ENCODE data around the gene ADGRL3.

Gene ADGRL3

GRCh38 chr4:61911313-61911756, 711.2 kb downstream of the ADGRL3 start:
- no peak for TF ChIP-seq CTCF (IDR thresholded peaks at IDR 0.05; ENCODE audit: low read depth, low read length, missing control alignments)
- no peak for DNase-seq (ENCODE audit: low read depth)

GRCh38 chr4:61913619-61914018, 713.5 kb downstream of the ADGRL3 start:
- H3K4me3 ChIP-seq (ENCODE audit: low read depth, low read length), result no peak overlapping the region
- no peak for DNase-seq (ENCODE audit: low read depth)
- TF ChIP-seq CTCF (IDR thresholded peaks at IDR 0.05; ENCODE audit: low read depth, low read length, missing control alignments), result no peak

More at GRCh38 chr4:61911313-61911756, 711.2 kb downstream of the ADGRL3 start:
- no peak overlapping the region for H3K4me3 ChIP-seq (ENCODE audit: low read depth, low read length)

- TF ChIP-seq CTCF (IDR thresholded peaks at IDR 0.05; ENCODE audit: low read depth, low read length, missing control alignments), result no peak
- H3K4me3 ChIP-seq (ENCODE audit: low read depth, low read length), result no peak overlapping the region
- no peak for DNase-seq (ENCODE audit: low read depth)
Measured at GRCh38 chr4:61915501-61915900, 715.4 kb downstream of the ADGRL3 start.

GRCh38 chr4:61918507-61918906, 718.4 kb downstream of the ADGRL3 start:
- no peak overlapping the region for H3K4me3 ChIP-seq (ENCODE audit: low read depth, low read length)
- no peak for TF ChIP-seq CTCF (IDR thresholded peaks at IDR 0.05; ENCODE audit: low read depth, low read length, missing control alignments)
- no peak for DNase-seq (ENCODE audit: low read depth)

GRCh38 chr4:61918987-61919386, 718.9 kb downstream of the ADGRL3 start:
- no peak for DNase-seq (ENCODE audit: low read depth)
- no peak for TF ChIP-seq CTCF (IDR thresholded peaks at IDR 0.05; ENCODE audit: low read depth, low read length, missing control alignments)
- no peak overlapping the region for H3K4me3 ChIP-seq (ENCODE audit: low read depth, low read length)

- no peak overlapping the region for H3K4me3 ChIP-seq (ENCODE audit: low read depth, low read length)
- TF ChIP-seq CTCF (IDR thresholded peaks at IDR 0.05; ENCODE audit: low read depth, low read length, missing control alignments), result no peak
- no peak for DNase-seq (ENCODE audit: low read depth)
Measured at GRCh38 chr4:61919561-61919960, 719.4 kb downstream of the ADGRL3 start.

GRCh38 chr4:61921920-61922319, 721.8 kb downstream of the ADGRL3 start:
- TF ChIP-seq CTCF (IDR thresholded peaks at IDR 0.05; ENCODE audit: low read depth, low read length, missing control alignments), result no peak
- H3K4me3 ChIP-seq (ENCODE audit: low read depth, low read length), result no peak overlapping the region
- DNase-seq (ENCODE audit: low read depth), result no peak

All from GM12864 (cell line).